NOMO-1 (cell line): ENCODE data around the gene ERG.

Experiments
- DNase-seq, 2 experiments: peaks; one replicate each; lab custom pipeline; 2025; ENCODE audit not compliant: unreplicated experiment in 2 of 2; lab: John Stamatoyannopoulos, UW

Gene ERG, protein sequence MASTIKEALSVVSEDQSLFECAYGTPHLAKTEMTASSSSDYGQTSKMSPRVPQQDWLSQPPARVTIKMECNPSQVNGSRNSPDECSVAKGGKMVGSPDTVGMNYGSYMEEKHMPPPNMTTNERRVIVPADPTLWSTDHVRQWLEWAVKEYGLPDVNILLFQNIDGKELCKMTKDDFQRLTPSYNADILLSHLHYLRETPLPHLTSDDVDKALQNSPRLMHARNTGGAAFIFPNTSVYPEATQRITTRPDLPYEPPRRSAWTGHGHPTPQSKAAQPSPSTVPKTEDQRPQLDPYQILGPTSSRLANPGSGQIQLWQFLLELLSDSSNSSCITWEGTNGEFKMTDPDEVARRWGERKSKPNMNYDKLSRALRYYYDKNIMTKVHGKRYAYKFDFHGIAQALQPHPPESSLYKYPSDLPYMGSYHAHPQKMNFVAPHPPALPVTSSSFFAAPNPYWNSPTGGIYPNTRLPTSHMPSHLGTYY

DNA sequence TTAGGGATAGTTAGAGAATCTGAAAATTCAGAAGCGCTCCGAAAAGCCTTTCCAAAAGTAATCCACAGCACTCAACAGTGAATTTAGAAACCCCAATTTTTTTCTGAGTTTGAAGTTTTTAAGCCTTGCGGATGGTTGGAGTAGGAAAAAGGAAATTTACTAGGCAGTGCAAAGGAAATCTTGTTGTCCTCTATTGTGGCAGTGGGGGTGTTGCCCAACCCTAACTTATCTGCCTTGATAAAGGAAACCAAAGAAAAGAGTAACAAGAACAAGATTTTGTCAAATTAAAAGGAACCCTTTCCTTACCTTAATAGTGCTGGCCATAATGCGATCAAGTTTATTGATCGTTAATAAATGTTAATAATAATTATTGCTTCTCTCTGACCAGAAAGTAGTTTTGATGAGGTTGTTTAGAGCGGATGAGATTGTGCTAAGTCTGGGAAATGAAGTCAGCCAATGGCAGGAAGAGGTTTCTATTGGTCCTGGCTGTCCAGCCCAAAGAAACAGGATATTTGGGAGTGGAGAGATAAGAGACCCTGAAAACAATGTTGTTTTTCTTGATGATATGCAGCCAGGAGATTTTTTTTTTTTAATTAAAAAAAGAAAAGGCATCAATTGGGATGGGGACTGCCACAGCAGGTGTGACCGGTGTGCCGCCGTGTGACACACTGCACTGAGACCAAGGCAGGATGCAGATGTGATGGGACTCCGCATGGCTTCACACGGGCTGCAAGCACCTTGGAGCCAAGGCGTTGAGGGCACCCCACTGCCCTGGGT is at the start of gene ERG:
Gene ERG (minus strand): TSS at position 421 of the 777 bp plus-strand sequence. CDS start 97 bp downstream, at position 324.
- DNase-seq = no peak

DNA sequence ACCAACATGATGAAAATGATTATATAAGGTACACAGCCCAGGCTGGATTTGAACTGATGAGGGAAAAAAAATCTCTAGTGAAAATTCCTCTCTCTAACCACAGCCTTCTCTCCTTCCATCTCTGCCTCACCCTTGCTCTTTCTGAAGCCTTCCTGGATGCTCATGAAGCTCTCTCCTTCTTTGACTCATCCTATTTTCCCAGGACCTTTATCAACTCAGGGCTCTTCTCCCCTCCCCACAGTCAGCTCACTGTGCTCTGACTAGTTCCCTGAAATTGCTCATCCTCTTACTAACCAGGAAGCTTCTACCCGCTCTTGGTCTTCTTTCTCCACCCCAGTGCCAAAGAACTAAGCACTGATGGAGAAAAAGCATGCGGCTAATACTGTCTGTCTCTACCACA is 46.4 kb upstream of the ERG start:
- DNase-seq = no peak

GRCh38 chr21:38542263-38542662 is 44.0 kb upstream of the ERG start:
- DNase-seq = no peak

DNA sequence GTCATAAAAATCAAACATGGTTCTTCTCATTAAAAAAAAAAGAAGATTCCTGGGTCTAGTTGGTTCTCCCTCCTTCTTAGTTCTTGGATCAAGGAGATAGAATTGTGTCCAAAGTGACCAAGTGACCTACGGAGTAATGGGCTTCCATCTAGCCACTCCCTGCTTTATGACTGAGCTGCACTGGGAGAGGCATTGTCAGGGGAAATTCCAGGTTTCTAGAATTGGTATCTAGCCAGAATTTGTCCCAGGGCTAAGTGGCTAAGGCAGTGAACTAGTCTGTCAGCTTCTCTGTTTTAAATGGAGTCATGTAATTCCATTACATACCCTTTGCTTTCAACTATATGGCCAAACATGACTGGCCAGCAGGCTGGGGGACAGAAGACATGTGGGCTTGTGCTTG is 40.1 kb upstream of the ERG start:
- DNase-seq = no peak

- no peak for DNase-seq
Measured at GRCh38 chr21:38534591-38534990, 36.3 kb upstream of the ERG start.

DNA sequence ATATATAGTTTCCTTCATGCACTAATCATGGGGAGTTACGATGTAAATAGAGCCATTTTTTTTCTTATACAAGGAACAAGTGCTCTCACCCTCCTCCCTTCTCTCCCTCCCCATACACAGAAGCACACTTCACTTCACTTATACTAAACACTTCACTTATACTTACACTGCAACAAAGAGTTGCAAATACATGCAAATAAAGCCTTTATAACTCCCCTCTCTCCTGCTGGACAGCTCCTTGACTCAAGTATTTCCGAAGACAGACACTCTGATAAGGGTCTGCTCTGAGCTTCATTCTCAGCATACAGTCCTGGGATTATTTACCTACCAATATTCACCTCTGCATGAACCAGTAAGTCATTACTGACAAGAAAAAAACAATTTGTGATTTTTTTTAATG is 35.6 kb upstream of the ERG start:
- no peak for DNase-seq

GRCh38 chr21:38531591-38531990 is 33.3 kb upstream of the ERG start:
- no peak for DNase-seq

GRCh38 chr21:38531039-38531541 is 32.8 kb upstream of the ERG start:
- DNase-seq = no peak

GRCh38 chr21:38527737-38528136 is 29.5 kb upstream of the ERG start:
- no peak for DNase-seq

GRCh38 chr21:38525454-38525853 is 27.2 kb upstream of the ERG start:
- peak in 1 of 2 experiments; percentile 4 for DNase-seq

- no peak for DNase-seq
Measured at GRCh38 chr21:38524168-38525153, 26.2 kb upstream of the ERG start.

- DNase-seq = peak; percentile 1 to 30
Measured at GRCh38 chr21:38520511-38520910, 22.2 kb upstream of the ERG start.

DNA sequence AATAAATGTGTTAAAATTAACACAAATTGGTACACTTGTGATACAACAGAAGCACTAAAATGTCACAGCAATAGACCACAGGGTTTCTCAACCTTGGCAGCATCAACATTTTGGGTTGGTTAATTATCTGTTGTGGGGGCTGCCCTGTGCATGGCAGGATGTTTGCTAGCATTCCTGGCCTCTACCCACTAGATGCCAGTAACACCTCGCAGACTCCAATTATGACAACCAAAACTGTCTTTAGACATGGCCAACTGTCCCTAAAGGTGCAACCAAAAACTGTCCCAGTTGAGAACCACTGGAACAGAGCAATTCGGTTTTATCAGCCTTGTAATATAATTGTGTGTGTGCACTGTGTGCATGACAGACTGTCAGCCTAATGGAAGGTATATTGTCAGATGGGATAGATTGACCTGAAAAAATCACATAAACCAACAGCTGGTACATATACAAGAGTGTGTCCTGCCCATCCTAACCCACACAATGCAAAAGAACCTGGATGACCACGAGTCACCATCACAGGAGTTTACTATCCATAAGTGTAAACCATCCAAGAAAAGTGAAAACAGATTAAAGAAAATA is 13.5 kb upstream of the ERG start:
- peak; percentile 54 to 57 for DNase-seq

DNA sequence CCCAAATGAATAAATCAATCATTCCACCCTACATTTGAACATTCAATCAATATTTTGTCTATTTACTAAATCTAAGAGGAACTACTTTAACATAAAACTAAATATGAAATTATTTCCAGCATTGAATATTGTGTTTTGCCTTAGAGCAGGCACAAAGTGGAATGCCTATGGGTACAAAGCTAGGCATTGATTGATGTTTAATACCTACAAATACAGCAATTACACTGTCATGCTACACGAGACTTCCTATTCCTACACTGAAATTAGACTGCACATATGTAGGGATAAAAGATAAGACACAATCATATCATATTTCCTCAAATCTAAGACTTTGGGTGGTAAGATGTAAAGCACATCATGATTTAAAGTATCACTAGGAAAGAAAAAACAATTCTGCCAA is 12.9 kb upstream of the ERG start:
- DNase-seq = no peak

- no peak for DNase-seq
Measured at GRCh38 chr21:38507374-38507942, 9.2 kb upstream of the ERG start.

GRCh38 chr21:38506661-38507281 is 8.5 kb upstream of the ERG start:
- DNase-seq = peak; percentile 81 to 84

GRCh38 chr21:38505654-38506523 is 7.6 kb upstream of the ERG start:
- peak; percentile 60 to 77 for DNase-seq

DNA sequence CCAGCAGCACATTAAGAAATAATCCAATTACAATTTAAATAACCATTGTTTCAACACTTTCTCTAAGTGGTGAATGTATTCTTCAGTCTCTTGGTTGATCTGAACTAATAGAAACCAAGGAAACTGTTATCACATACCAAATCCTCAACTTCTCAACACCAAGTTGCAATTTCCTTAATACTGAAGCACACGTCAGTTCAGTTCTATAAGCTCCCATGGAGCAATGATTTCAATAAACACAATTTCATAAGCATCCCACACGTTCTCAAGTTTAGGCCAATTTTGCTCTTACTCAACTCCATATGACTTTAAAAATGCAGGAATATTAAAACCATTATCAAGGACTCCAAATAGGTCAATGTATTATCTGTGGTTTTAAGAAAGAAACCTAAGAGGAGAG is 5.8 kb upstream of the ERG start:
- peak; percentile 3 to 10 for DNase-seq
